Measurements from ENCODE around the gene LYPD1. TPM values are rescaled to one million over a fixed set of nuclear protein-coding genes. Genes with fewer than 3 reads are reported as not detected.
A peak's percentile ranks its signal among the peaks of the same experiment; 100 is the strongest.

LYPD1 gene
- total RNA-seq, 1 experiment from 2014 or later = 34.3 TPM

- DNase-seq = peak; percentile 74
- no peaks in the 10 kb centered on the region for H3K9me3 Mint-ChIP-seq (ENCODE audit: low read depth, unreplicated experiment)
- CTCF ChIA-PET = interaction anchor here (1.1 to 1.2 kb wide), 3 partner anchors 479 to 503 kb away, joined by 3 to 5 read pairs (median 4); no protein-coding TSS in a partner anchor
- H3K27me3 Mint-ChIP-seq (ENCODE audit: unreplicated experiment) = no peaks in the 10 kb centered on the region
- H3K36me3 Mint-ChIP-seq (ENCODE audit: insufficient read depth, unreplicated experiment) = peaks cover 38% of the 10 kb centered on the region
- H3K4me1 Mint-ChIP-seq (ENCODE audit: low read depth, unreplicated experiment) = peaks cover 7% of the 10 kb centered on the region
- peak; percentile 51 for TF ChIP-seq CTCF (IDR thresholded peaks at IDR 0.05; ENCODE audit: unreplicated experiment)
- peak overlapping the region; percentile 10 for H3K27ac Mint-ChIP-seq (ENCODE audit: unreplicated experiment)
- peak overlapping the region; percentile 85 for H3K4me3 Mint-ChIP-seq (ENCODE audit: low read depth, unreplicated experiment)
- no TSS peak for BruUV-seq (replicated peaks)
- intact Hi-C loops (cut with micrococcal nuclease; ENCODE audit: unreplicated experiment) = loop anchor here (5.0 kb wide), 2 partner anchors 121 to 401 kb away; no protein-coding TSS in a partner anchor
These were observed 1.7 kb downstream of the LYPD1 start for GRCh38 chr2:132668189-132668823.

- no peak for TF ChIP-seq CTCF (IDR thresholded peaks at IDR 0.05; ENCODE audit: unreplicated experiment)
- H3K36me3 Mint-ChIP-seq (ENCODE audit: insufficient read depth, unreplicated experiment) = peaks cover 38% of the 10 kb centered on the region
- no TSS peak for BruUV-seq (replicated peaks)
- H3K4me3 Mint-ChIP-seq (ENCODE audit: low read depth, unreplicated experiment) = peak overlapping the region; percentile 85
- CTCF ChIA-PET = no interaction called here
- H3K4me1 Mint-ChIP-seq (ENCODE audit: low read depth, unreplicated experiment) = peaks cover 1% of the 10 kb centered on the region
- no peak for DNase-seq
- H3K9me3 Mint-ChIP-seq (ENCODE audit: low read depth, unreplicated experiment) = no peaks in the 10 kb centered on the region
- intact Hi-C loops (cut with micrococcal nuclease; ENCODE audit: unreplicated experiment) = loop anchor here (5.0 kb wide), 2 partner anchors 120 to 400 kb away; no protein-coding TSS in a partner anchor
- H3K27me3 Mint-ChIP-seq (ENCODE audit: unreplicated experiment) = no peaks in the 10 kb centered on the region
- H3K27ac Mint-ChIP-seq (ENCODE audit: unreplicated experiment) = no peak overlapping the region
These were observed 2.3 kb downstream of the LYPD1 start for GRCh38 chr2:132667706-132668105.

GRCh38 chr2:132665401-132666140, 4.4 kb downstream of the LYPD1 start:
- CTCF ChIA-PET = no interaction called here
- Mint-ChIP-seq H3K27me3 (ENCODE audit: unreplicated experiment) (no peaks in the 10 kb centered on the region), H3K4me1 (ENCODE audit: low read depth, unreplicated experiment) (no peaks in the 10 kb centered on the region), H3K9me3 (ENCODE audit: low read depth, unreplicated experiment) (no peaks in the 10 kb centered on the region), H3K27ac (ENCODE audit: unreplicated experiment) (no peak overlapping the region), H3K4me3 (ENCODE audit: low read depth, unreplicated experiment) (no peak overlapping the region), H3K36me3 (ENCODE audit: insufficient read depth, unreplicated experiment) (peaks cover 26% of the 10 kb centered on the region)
- intact Hi-C loops (cut with micrococcal nuclease; ENCODE audit: unreplicated experiment) = loop anchor here (5.0 kb wide), 2 partner anchors 118 to 398 kb away; no protein-coding TSS in a partner anchor
- no peak for DNase-seq
- TF ChIP-seq CTCF (IDR thresholded peaks at IDR 0.05; ENCODE audit: unreplicated experiment) = no peak
- BruUV-seq (replicated peaks) = no TSS peak

- TF ChIP-seq CTCF (IDR thresholded peaks at IDR 0.05; ENCODE audit: unreplicated experiment) = no peak
- peaks cover 11% of the 10 kb centered on the region for H3K36me3 Mint-ChIP-seq (ENCODE audit: insufficient read depth, unreplicated experiment)
- DNase-seq = no peak
- BruUV-seq (replicated peaks) = no TSS peak
- intact Hi-C loops (cut with micrococcal nuclease; ENCODE audit: unreplicated experiment) = no loop called here
- H3K4me3 Mint-ChIP-seq (ENCODE audit: low read depth, unreplicated experiment) = no peak overlapping the region
- CTCF ChIA-PET = no interaction called here
- no peaks in the 10 kb centered on the region for H3K27me3 Mint-ChIP-seq (ENCODE audit: unreplicated experiment)
- H3K9me3 Mint-ChIP-seq (ENCODE audit: low read depth, unreplicated experiment) = no peaks in the 10 kb centered on the region
- H3K4me1 Mint-ChIP-seq (ENCODE audit: low read depth, unreplicated experiment) = no peaks in the 10 kb centered on the region
- no peak overlapping the region for H3K27ac Mint-ChIP-seq (ENCODE audit: unreplicated experiment)
These were observed 5.9 kb downstream of the LYPD1 start for GRCh38 chr2:132664096-132664495.

Data from Calu3 (cell line).